ENCODE measurements around the gene FBN1.

Gene FBN1

GRCh38 chr15:48469271-48469670, 176.2 kb downstream of the FBN1 start:
- no peak for DNase-seq (ENCODE audit: low spot score)

- no peak for DNase-seq (ENCODE audit: low spot score)
Measured at GRCh38 chr15:48467801-48468200, 177.7 kb downstream of the FBN1 start.

- no peak for DNase-seq (ENCODE audit: low spot score)
Measured at GRCh38 chr15:48466820-48467219, 178.7 kb downstream of the FBN1 start.

- no peak for DNase-seq (ENCODE audit: low spot score)
Measured at GRCh38 chr15:48466079-48466478, 179.4 kb downstream of the FBN1 start.

GRCh38 chr15:48465410-48465809, 180.1 kb downstream of the FBN1 start:
- DNase-seq (ENCODE audit: low spot score) = no peak

GRCh38 chr15:48463366-48463880, 182.1 kb downstream of the FBN1 start:
- no peak for DNase-seq (ENCODE audit: low spot score)

- DNase-seq (ENCODE audit: low spot score) = no peak
Measured at GRCh38 chr15:48462688-48463087, 182.8 kb downstream of the FBN1 start.

- no peak for DNase-seq (ENCODE audit: low spot score)
Measured at GRCh38 chr15:48459571-48460442, 185.7 kb downstream of the FBN1 start.

GRCh38 chr15:48458876-48459275, 186.6 kb downstream of the FBN1 start:
- DNase-seq (ENCODE audit: low spot score) = no peak

- no peak for DNase-seq (ENCODE audit: low spot score)
Measured at GRCh38 chr15:48456134-48456533, 189.4 kb downstream of the FBN1 start.

GRCh38 chr15:48451736-48452135, 193.8 kb downstream of the FBN1 start:
- DNase-seq (ENCODE audit: low spot score) = no peak

GRCh38 chr15:48451241-48451640, 194.3 kb downstream of the FBN1 start:
- no peak for DNase-seq (ENCODE audit: low spot score)

- no peak for DNase-seq (ENCODE audit: low spot score)
Measured at GRCh38 chr15:48449734-48450133, 195.8 kb downstream of the FBN1 start.

GRCh38 chr15:48447657-48448056, 197.9 kb downstream of the FBN1 start:
- DNase-seq (ENCODE audit: low spot score) = no peak

GRCh38 chr15:48447058-48447457, 198.5 kb downstream of the FBN1 start:
- no peak for DNase-seq (ENCODE audit: low spot score)

- DNase-seq (ENCODE audit: low spot score) = no peak
Measured at GRCh38 chr15:48442011-48442410, 203.5 kb downstream of the FBN1 start.

- no peak for DNase-seq (ENCODE audit: low spot score)
Measured at GRCh38 chr15:48440084-48440483, 205.4 kb downstream of the FBN1 start.

- DNase-seq (ENCODE audit: low spot score) = no peak
Measured at GRCh38 chr15:48437178-48437577, 208.3 kb downstream of the FBN1 start.

- no peak for DNase-seq (ENCODE audit: low spot score)
Measured at GRCh38 chr15:48435321-48435720, 210.2 kb downstream of the FBN1 start.

- DNase-seq (ENCODE audit: low spot score) = no peak
Measured at GRCh38 chr15:48433226-48433886, 212.2 kb downstream of the FBN1 start.

- DNase-seq (ENCODE audit: low spot score) = no peak
Measured at GRCh38 chr15:48432688-48433087, 212.8 kb downstream of the FBN1 start.

- no peak for DNase-seq (ENCODE audit: low spot score)
Measured at GRCh38 chr15:48427960-48428547, 217.5 kb downstream of the FBN1 start.

- DNase-seq (ENCODE audit: low spot score) = no peak
Measured at GRCh38 chr15:48427479-48427878, 218.0 kb downstream of the FBN1 start.

Measured in HuH-7 (cell line).